GM23338 (cell line): Measurements from ENCODE around the gene ITIH3. TPM values are rescaled to one million over a fixed set of nuclear protein-coding genes. Genes with fewer than 3 reads are reported as not detected.

Experiments used
- ATAC-seq: fragments of 200-7000 bp; cut with Tn5 transposase; 3 replicates; pipeline ENCODE4 v1.9.1; 2020
- DNase-seq: peaks from one replicate; pipeline ENCODE4 v3.0.0-alpha.2; 2015; ENCODE audit warnings: low spot score
- H2AFZ ChIP-seq: fragments of 200-600 bp; sonication (generic); 2 replicates; pipeline ENCODE4 v1.8.0; 2016; ENCODE audit warnings: antibody characterized with exemption, mild to moderate bottlenecking, moderate library complexity
- H3F3A ChIP-seq: fragments of 200-600 bp; sonication (generic); replicated peaks from 2 replicates; pipeline ENCODE4 v1.8.0; 2017; ENCODE audit warnings: antibody characterized with exemption, mixed run types, low read depth
- H3K27ac ChIP-seq: fragments of 200-600 bp; sonication (generic); 2 replicates; pipeline ENCODE4 v1.6.1; 2016; ENCODE audit warnings: low read depth
- H3K27me3 ChIP-seq: fragments of 200-600 bp; sonication (generic); 2 replicates; pipeline ENCODE4 v1.8.0; 2016; ENCODE audit warnings: mild to moderate bottlenecking, mixed run types, moderate library complexity; ENCODE audit not compliant: insufficient read depth
- H3K36me3 ChIP-seq: fragments of 200-600 bp; sonication (generic); 2 replicates; pipeline ENCODE4 v1.8.0; 2016; ENCODE audit warnings: mild to moderate bottlenecking; ENCODE audit not compliant: insufficient read depth
- H3K4me1 ChIP-seq: fragments of 200-600 bp; sonication (generic); 2 replicates; pipeline ENCODE4 v1.8.0; 2016; ENCODE audit warnings: mild to moderate bottlenecking, moderate library complexity; ENCODE audit not compliant: insufficient read depth
- H3K4me2 ChIP-seq: fragments of 200-600 bp; sonication (generic); 2 replicates; pipeline ENCODE4 v1.7.1; 2017; ENCODE audit warnings: mixed run types
- H3K4me3 ChIP-seq: fragments of 200-600 bp; sonication (generic); 2 replicates; pipeline ENCODE4 v1.6.1; 2016; ENCODE audit warnings: mixed run types
- H3K79me2 ChIP-seq: fragments of 200-600 bp; sonication (generic); replicated peaks from 2 replicates; pipeline ENCODE4 v1.8.0; 2017; ENCODE audit warnings: mild to moderate bottlenecking; ENCODE audit not compliant: insufficient read depth
- H3K9me2 ChIP-seq: fragments of 200-600 bp; sonication (generic); 2 replicates; pipeline ENCODE4 v1.8.0; 2017; ENCODE audit not compliant: insufficient read depth
- H4K20me1 ChIP-seq: fragments of 200-600 bp; sonication (generic); replicated peaks from 2 replicates; pipeline ENCODE4 v1.8.0; 2017; ENCODE audit warnings: mild to moderate bottlenecking; ENCODE audit not compliant: insufficient read depth
- H3K27ac Mint-ChIP-seq: 2 replicates; pipeline ENCODE4 v1.8.0; 2020; ENCODE audit warnings: inconsistent platforms, mild to moderate bottlenecking, moderate library complexity, mixed read lengths
- H3K27me3 Mint-ChIP-seq: 3 replicates; pipeline ENCODE4 v1.8.0; 2022; ENCODE audit warnings: low read depth, mild to moderate bottlenecking, moderate library complexity, mixed read lengths, inconsistent platforms; ENCODE audit not compliant: insufficient read depth, poor library complexity
- H3K36me3 Mint-ChIP-seq: 3 replicates; pipeline ENCODE4 v1.8.0; 2021; ENCODE audit warnings: low read depth, mild to moderate bottlenecking, inconsistent platforms, moderate library complexity, mixed read lengths
- H3K4me1 Mint-ChIP-seq: 3 replicates; pipeline ENCODE4 v1.8.0; 2020; ENCODE audit warnings: mild to moderate bottlenecking, inconsistent platforms, mixed read lengths
- H3K4me3 Mint-ChIP-seq: 3 replicates; pipeline ENCODE4 v1.8.0; 2021; ENCODE audit warnings: moderate library complexity, mild to moderate bottlenecking, inconsistent platforms, mixed read lengths
- H3K9me3 Mint-ChIP-seq: 3 replicates; pipeline ENCODE4 v1.8.0; 2020; ENCODE audit warnings: moderate library complexity, mild to moderate bottlenecking, inconsistent platforms, mixed read lengths
- CREB1 ChIP-seq: fragments of 250-450 bp; sonication (Bioruptor Pico); IDR thresholded peaks from 2 replicates; pipeline ENCODE4 v1.5.0; 2020; ENCODE audit warnings: low read depth, mild to moderate bottlenecking, moderate library complexity
- CTCF ChIP-seq, 2 experiments: fragments of 200-600 bp in 1 of 2; sonication (generic) in 1 of 2; conservative IDR thresholded peaks; 2 replicates each; pipeline versions ENCODE4 v1.5.1 to v1.6.1; 2016 to 2017; ENCODE audit warnings: antibody characterized with exemption in 2 of 2, low read depth in 2 of 2, mild to moderate bottlenecking in 2 of 2, moderate library complexity in 1 of 2
- ETS1 ChIP-seq: IDR thresholded peaks from 2 replicates; pipeline ENCODE4 v1.6.1; 2016; ENCODE audit warnings: antibody characterized with exemption
- EZH2 ChIP-seq: fragments of 200-600 bp; sonication (generic); IDR thresholded peaks from one replicate; pipeline ENCODE4 v1.8.0; 2017; ENCODE audit warnings: antibody characterized with exemption, mild to moderate bottlenecking, low read depth; ENCODE audit not compliant: unreplicated experiment
- EZH2phosphoT487 ChIP-seq: fragments of 200-600 bp; sonication (generic); IDR thresholded peaks from one replicate; pipeline ENCODE4 v1.8.1; 2018; ENCODE audit warnings: antibody characterized with exemption; ENCODE audit not compliant: unreplicated experiment
- JUNB ChIP-seq: IDR thresholded peaks from one replicate; pipeline ENCODE4 v1.6.1; 2016; ENCODE audit warnings: antibody characterized with exemption; ENCODE audit not compliant: unreplicated experiment
- NANOG ChIP-seq: IDR thresholded peaks from 2 replicates; pipeline ENCODE4 v1.6.1; 2016; ENCODE audit warnings: antibody characterized with exemption, borderline replicate concordance
- POLR2AphosphoS5 ChIP-seq: IDR thresholded peaks from 2 replicates; pipeline ENCODE4 v1.6.1; 2016; ENCODE audit warnings: antibody characterized with exemption, low read depth
- REST ChIP-seq: IDR thresholded peaks from one replicate; pipeline ENCODE4 v1.6.1; 2018; ENCODE audit warnings: antibody characterized with exemption; ENCODE audit not compliant: unreplicated experiment
- STAT1 ChIP-seq: IDR thresholded peaks from one replicate; pipeline ENCODE4 v1.6.1; 2016; ENCODE audit warnings: antibody characterized with exemption; ENCODE audit not compliant: unreplicated experiment
- ZNF114 ChIP-seq: fragments of 250-450 bp; sonication (Bioruptor Pico); IDR thresholded peaks from 2 replicates; pipeline ENCODE4 v1.5.0; 2020; ENCODE audit warnings: mild to moderate bottlenecking, moderate library complexity
- ZNF331 ChIP-seq: fragments of 250-450 bp; sonication (Bioruptor Pico); IDR thresholded peaks from 2 replicates; pipeline ENCODE4 v1.5.0; 2020; ENCODE audit warnings: low read depth, mild to moderate bottlenecking, moderate library complexity
- polyA plus RNA-seq: library from polyadenylated mRNA; unstranded; fragments of >200 nt; fragmentation: Nextera tagmentation; extraction: Ambion mirVana; gene quantifications from 2 replicates; pipeline ENCODE4 v1.2.1, GENCODE V29; 2016
- total RNA-seq: library from RNA; depleted of rRNA; stranded (reverse); fragments of >200 nt; shearing (Covaris generic); gene quantifications from 2 replicates; pipeline ENCODE4 v1.2.3, GENCODE V29; 2014

ITIH3 gene
- total and polyA plus RNA-seq, 2 experiments from 2014 or later = not detected

GRCh38 chr3:52829482-52829881 is 34.9 kb downstream of the ITIH3 start:
- ATAC-seq (no peak), DNase-seq (no peak)
- Histone ChIP-seq H3K27me3 (no peaks in the 10 kb centered on the region), H2AFZ (no peak overlapping the region), H4K20me1 (no peaks in the 10 kb centered on the region), H3K4me1 (no peaks in the 10 kb centered on the region), H3K4me2 (no peak overlapping the region), H3K27ac (no peak overlapping the region), H3K36me3 (no peaks in the 10 kb centered on the region), H3K9me2 (no peaks in the 10 kb centered on the region), H3F3A (no peaks in the 10 kb centered on the region), H3K79me2 (no peaks in the 10 kb centered on the region), H3K4me3 (no peak overlapping the region)
- H3K4me1 Mint-ChIP-seq = peaks cover 17% of the 10 kb centered on the region
- no peak overlapping the region for H3K27ac Mint-ChIP-seq
- peaks cover 4% of the 10 kb centered on the region; the same call in 1 of the 3 replicates for H3K36me3 Mint-ChIP-seq
- TF ChIP-seq EZH2phosphoT487 (no peak), POLR2AphosphoS5 (no peak), ETS1 (no peak), REST (no peak), CTCF (conservative IDR thresholded peaks at IDR 0.05; ENCODE audit: low read depth in 2 of 2) (no peak), CREB1 (CRISPR knock-in tag) (no peak), STAT1 (no peak), ZNF114 (CRISPR knock-in tag) (no peak), NANOG (no peak), EZH2 (no peak), JUNB (no peak), ZNF331 (no peak)
- H3K4me3 Mint-ChIP-seq = no peak overlapping the region
- H3K9me3 Mint-ChIP-seq = no peaks in the 10 kb centered on the region
- H3K27me3 Mint-ChIP-seq = peaks cover 10% of the 10 kb centered on the region
